Measurements from ENCODE around the gene KRTDAP. TPM values are rescaled to one million over a fixed set of nuclear protein-coding genes. Genes with fewer than 3 reads are reported as not detected.
A peak's percentile ranks its signal among the peaks of the same experiment; 100 is the strongest.

The KRTDAP gene
- total RNA-seq, 1 donor from 2014 or later = not detected

- ATAC-seq (ENCODE audit: low read depth) = no peak
- CTCF ChIA-PET = interaction anchor here (0.9 to 2.5 kb wide), 3 partner anchors 8 to 135 kb away, joined by 3 to 11 read pairs (median 9); no protein-coding TSS in a partner anchor
- Mint-ChIP-seq H3K4me3 (no peak overlapping the region), H3K36me3 (ENCODE audit: low read depth) (no peaks in the 10 kb centered on the region), H3K9me3 (no peaks in the 10 kb centered on the region), H3K27ac (no peak overlapping the region), H3K4me1 (peaks cover 19% of the 10 kb centered on the region), H3K27me3 (peaks cover 8% of the 10 kb centered on the region)
- no peak for DNase-seq
- intact Hi-C loops (cut with micrococcal nuclease) = no loop called here
- TF ChIP-seq, protein P1, sequence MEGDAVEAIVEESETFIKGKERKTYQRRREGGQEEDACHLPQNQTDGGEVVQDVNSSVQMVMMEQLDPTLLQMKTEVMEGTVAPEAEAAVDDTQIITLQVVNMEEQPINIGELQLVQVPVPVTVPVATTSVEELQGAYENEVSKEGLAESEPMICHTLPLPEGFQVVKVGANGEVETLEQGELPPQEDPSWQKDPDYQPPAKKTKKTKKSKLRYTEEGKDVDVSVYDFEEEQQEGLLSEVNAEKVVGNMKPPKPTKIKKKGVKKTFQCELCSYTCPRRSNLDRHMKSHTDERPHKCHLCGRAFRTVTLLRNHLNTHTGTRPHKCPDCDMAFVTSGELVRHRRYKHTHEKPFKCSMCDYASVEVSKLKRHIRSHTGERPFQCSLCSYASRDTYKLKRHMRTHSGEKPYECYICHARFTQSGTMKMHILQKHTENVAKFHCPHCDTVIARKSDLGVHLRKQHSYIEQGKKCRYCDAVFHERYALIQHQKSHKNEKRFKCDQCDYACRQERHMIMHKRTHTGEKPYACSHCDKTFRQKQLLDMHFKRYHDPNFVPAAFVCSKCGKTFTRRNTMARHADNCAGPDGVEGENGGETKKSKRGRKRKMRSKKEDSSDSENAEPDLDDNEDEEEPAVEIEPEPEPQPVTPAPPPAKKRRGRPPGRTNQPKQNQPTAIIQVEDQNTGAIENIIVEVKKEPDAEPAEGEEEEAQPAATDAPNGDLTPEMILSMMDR (IDR thresholded peaks at IDR 0.05) = no peak
- POLR2A ChIA-PET = interaction anchor here (0.5 to 1.6 kb wide), 4 partner anchors 20 to 125 kb away, joined by 3 to 5 read pairs (median 4); no protein-coding TSS in a partner anchor
Measured at GRCh38 chr19:35487656-35488182, 2.5 kb downstream of the KRTDAP start.

- TF ChIP-seq, protein P1 (IDR thresholded peaks at IDR 0.05) = no peak
- ChIA-PET POLR2A (interaction anchor here (0.6 to 0.9 kb wide), 4 partner anchors 9 to 281 kb away, joined by 3 to 7 read pairs (median 3); no protein-coding TSS in a partner anchor), CTCF (interaction anchor here (2.1 to 2.5 kb wide), 2 partner anchors 9 to 133 kb away, joined by 9 to 11 read pairs; no protein-coding TSS in a partner anchor)
- ATAC-seq (ENCODE audit: low read depth) = no peak
- Mint-ChIP-seq H3K36me3 (ENCODE audit: low read depth) (no peaks in the 10 kb centered on the region), H3K4me3 (no peak overlapping the region), H3K27ac (no peak overlapping the region), H3K4me1 (peaks cover 19% of the 10 kb centered on the region), H3K9me3 (no peaks in the 10 kb centered on the region), H3K27me3 (peaks cover 4% of the 10 kb centered on the region)
- intact Hi-C loops (cut with micrococcal nuclease) = no loop called here
- no peak for DNase-seq
Measured at GRCh38 chr19:35486268-35486708, 4.0 kb downstream of the KRTDAP start.

DNA sequence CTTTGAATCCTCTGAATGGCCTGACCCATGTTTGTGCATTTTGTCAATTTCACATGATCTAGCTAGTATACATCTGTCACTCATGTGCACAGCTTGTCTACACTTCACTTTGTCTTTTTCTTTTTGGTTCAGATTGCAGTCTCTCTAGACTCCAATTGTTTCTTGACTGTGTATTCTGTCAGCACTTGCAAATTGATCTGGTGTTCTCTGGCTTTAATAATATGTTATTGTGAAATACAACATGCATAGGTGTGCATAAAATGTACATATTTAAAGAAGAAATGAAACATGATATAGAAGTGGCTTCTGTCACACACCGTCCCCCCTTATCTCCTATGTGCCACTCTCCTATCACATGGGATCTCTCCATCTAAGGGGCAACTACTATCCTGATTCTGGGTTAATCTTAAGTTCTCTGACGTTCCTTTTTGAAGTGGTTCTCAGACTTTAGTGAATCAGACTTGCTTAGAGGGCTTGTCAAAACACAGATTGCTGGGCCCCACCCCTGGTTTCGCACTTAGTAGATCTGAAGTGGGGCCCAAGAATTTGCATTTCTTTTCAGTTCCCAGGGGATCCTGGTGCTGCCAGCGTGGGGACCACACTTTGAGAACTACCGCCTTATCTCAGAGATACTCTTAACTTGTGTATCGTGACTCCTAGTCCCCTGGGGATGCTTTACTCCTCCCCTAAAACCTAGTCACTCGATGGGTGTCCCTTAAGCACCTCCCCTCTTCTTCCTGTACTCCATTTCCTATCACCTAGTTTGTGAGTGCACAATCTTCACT is 5.8 kb downstream of the KRTDAP start:
- ChIA-PET POLR2A (no interaction called here), CTCF (no interaction called here)
- ATAC-seq (ENCODE audit: low read depth) (peak; percentile 100), DNase-seq (peak; percentile 37)
- Mint-ChIP-seq H3K27me3 (no peaks in the 10 kb centered on the region), H3K36me3 (ENCODE audit: low read depth) (no peaks in the 10 kb centered on the region), H3K9me3 (no peaks in the 10 kb centered on the region), H3K27ac (peak overlapping the region; percentile 35), H3K4me1 (peaks cover 19% of the 10 kb centered on the region), H3K4me3 (peak overlapping the region; percentile 16)
- TF ChIP-seq, protein P1 (IDR thresholded peaks at IDR 0.05) = no peak
- intact Hi-C loops (cut with micrococcal nuclease) = loop anchor here (1.0 kb wide), 1 partner anchor 25 kb away; no protein-coding TSS in a partner anchor

DNA sequence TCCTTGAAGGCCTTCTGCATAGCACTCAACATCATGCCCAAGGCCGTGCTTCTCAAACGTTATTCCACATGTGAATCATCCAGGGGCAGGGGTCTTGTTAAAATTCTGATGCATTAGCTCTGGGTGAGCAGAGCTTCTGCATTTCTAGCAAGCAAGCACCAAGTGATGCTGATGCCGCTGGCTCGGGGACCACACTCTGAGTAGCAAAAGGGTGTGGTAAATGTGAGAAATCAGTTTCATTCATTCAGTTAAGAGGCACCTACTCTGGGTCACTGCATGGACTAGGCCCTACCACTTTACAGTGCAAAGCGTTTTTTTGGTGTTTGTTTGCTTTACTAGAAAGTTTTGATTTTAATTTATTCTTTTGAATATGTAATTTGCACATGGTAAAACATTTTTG is 7.2 kb downstream of the KRTDAP start:
- ChIA-PET POLR2A (no interaction called here), CTCF (no interaction called here)
- no peaks in the 10 kb centered on the region for H3K36me3 Mint-ChIP-seq (ENCODE audit: low read depth)
- intact Hi-C loops (cut with micrococcal nuclease) = no loop called here
- H3K9me3 Mint-ChIP-seq = no peaks in the 10 kb centered on the region
- DNase-seq (no peak), ATAC-seq (ENCODE audit: low read depth) (no peak)
- no peak overlapping the region for H3K4me3 Mint-ChIP-seq
- peaks cover 19% of the 10 kb centered on the region for H3K4me1 Mint-ChIP-seq
- no peak overlapping the region for H3K27ac Mint-ChIP-seq
- TF ChIP-seq, protein P1 (IDR thresholded peaks at IDR 0.05) = no peak
- no peaks in the 10 kb centered on the region for H3K27me3 Mint-ChIP-seq

All from activated B cell treated with CpG ODN at 0.5 μM for 24 hours (primary cell).